Fibroblast of lung (primary cell): ENCODE data around the gene SLC13A5. TPM values are rescaled to one million over a fixed set of nuclear protein-coding genes. Genes with fewer than 3 reads are reported as not detected.

Source experiments
- DNase-seq, 2 donors: peaks; one replicate each; pipeline versions ENCODE4 v3.0.0 to v3.0.0-alpha.2; 2010; ENCODE audit warnings: low read depth in 2 of 2
- H2AFZ ChIP-seq: 2 replicates; pipeline ENCODE4 v1.5.1; 2012; ENCODE audit warnings: low read length, control low read depth, inconsistent platforms
- H3K27ac ChIP-seq: 2 replicates; pipeline ENCODE4 v1.5.1; 2011; ENCODE audit warnings: low read length, control low read depth; ENCODE audit not compliant: insufficient read depth
- H3K27me3 ChIP-seq: 2 replicates; pipeline ENCODE4 v1.5.1; 2011; ENCODE audit warnings: mild to moderate bottlenecking, low read length; ENCODE audit not compliant: control insufficient read depth, insufficient read depth
- H3K36me3 ChIP-seq: 2 replicates; pipeline ENCODE4 v1.5.1; 2011; ENCODE audit warnings: low read length; ENCODE audit not compliant: control insufficient read depth, insufficient read depth
- H3K4me1 ChIP-seq: 2 replicates; pipeline ENCODE4 v1.5.1; 2011; ENCODE audit warnings: low read length; ENCODE audit not compliant: control insufficient read depth, insufficient read depth; ENCODE audit errors: extremely low read depth
- H3K4me2 ChIP-seq: 2 replicates; pipeline ENCODE4 v1.5.1; 2011; ENCODE audit warnings: low read length, control low read depth; ENCODE audit not compliant: insufficient read depth; ENCODE audit errors: extremely low read depth
- H3K4me3 ChIP-seq, 4 experiments: fragments of 200-600 bp in 1 of 4; sonication (generic) in 1 of 4; replicated peaks in 1 of 4; 2 replicates each; pipeline ENCODE4 v1.5.1; 2011 to 2016; ENCODE audit warnings: low read length in 4 of 4, low read depth in 3 of 4, mild to moderate bottlenecking in 3 of 4, control low read depth in 2 of 4, inconsistent platforms in 1 of 4, mixed read lengths in 1 of 4; ENCODE audit not compliant: insufficient read depth in 1 of 4; ENCODE audit errors: control extremely low read depth in 1 of 4
- H3K79me2 ChIP-seq: 2 replicates; pipeline ENCODE4 v1.5.1; 2012; ENCODE audit warnings: mild to moderate bottlenecking, low read length, inconsistent platforms; ENCODE audit not compliant: control insufficient read depth, insufficient read depth
- H3K9ac ChIP-seq: 2 replicates; pipeline ENCODE4 v1.5.1; 2011; ENCODE audit warnings: mild to moderate bottlenecking, low read length, control low read depth; ENCODE audit not compliant: insufficient read depth
- H3K9me3 ChIP-seq: 2 replicates; pipeline ENCODE4 v1.5.1; 2012; ENCODE audit warnings: low read depth, low read length; ENCODE audit not compliant: control insufficient read depth, insufficient read depth
- H4K20me1 ChIP-seq: 2 replicates; pipeline ENCODE4 v1.5.1; 2011; ENCODE audit warnings: low read length; ENCODE audit not compliant: control insufficient read depth, insufficient read depth; ENCODE audit errors: extremely low read depth
- EZH2 ChIP-seq: IDR thresholded peaks from 2 replicates; pipeline ENCODE4 v1.5.1; 2012; ENCODE audit warnings: low read length, control low read depth, mild to moderate bottlenecking; ENCODE audit errors: missing control alignments
- polyA plus RNA-seq, 2 donors: library from polyadenylated mRNA; depleted of rRNA in 1 of 2; stranded (reverse) in 1 of 2; unstranded in 1 of 2; fragments of >200 nt; gene quantifications; 2 replicates each; pipeline ENCODE4 v1.2.1, GENCODE V29; 2011 to 2012; ENCODE audit warnings: missing spikeins in 1 of 2
- total RNA-seq: library from RNA; depleted of rRNA; stranded (reverse); fragments of >200 nt; gene quantifications from 2 replicates; pipeline ENCODE4 v1.2.1, GENCODE V29; 2014
- TF ChIP-seq, protein P1 (sequence below), 2 donors: IDR thresholded peaks in 1 of 2; conservative IDR thresholded peaks in 1 of 2; 1 replicate in 1 of 2; 2 replicates in 1 of 2; pipeline ENCODE4 v1.5.1; 2011 to 2012; ENCODE audit warnings: low read length in 2 of 2, control low read depth in 1 of 2, inconsistent platforms in 1 of 2, low read depth in 1 of 2, mild to moderate bottlenecking in 1 of 2

The SLC13A5 gene
- total and polyA plus RNA-seq, 2 donors (not counting 1 experiment from before 2014, with no cell fraction given): not detected

DNA sequence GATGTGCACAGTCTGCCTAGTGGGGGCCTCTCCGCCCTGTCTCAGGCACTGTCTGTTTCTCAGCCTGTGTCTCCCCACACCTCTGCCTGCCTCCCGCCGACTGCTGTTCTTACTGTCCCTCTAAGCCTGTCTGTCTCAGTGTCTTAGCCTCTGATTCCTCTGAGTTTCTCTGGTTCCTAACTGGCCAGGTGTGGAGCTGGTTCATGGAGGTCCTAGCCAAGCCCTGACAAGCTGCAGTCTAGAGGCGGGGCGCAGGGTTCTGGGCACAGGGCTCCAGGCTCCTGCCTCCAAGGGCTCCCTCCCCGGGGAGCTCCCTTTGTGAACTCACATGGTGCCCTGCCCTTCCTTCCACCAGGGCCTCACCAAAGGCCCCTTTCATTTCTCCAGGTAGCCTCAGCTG lies 42.2 kb downstream of the SLC13A5 start:
- no peak overlapping the region for H3K9ac ChIP-seq
- no peaks in the 10 kb centered on the region for H3K9me3 ChIP-seq
- DNase-seq: no peak
- no peaks in the 10 kb centered on the region for H3K36me3 ChIP-seq
- H3K27me3 ChIP-seq: peaks cover 7% of the 10 kb centered on the region
- H3K79me2 ChIP-seq: no peaks in the 10 kb centered on the region
- no peak overlapping the region for H3K4me2 ChIP-seq
- TF ChIP-seq, protein P1, sequence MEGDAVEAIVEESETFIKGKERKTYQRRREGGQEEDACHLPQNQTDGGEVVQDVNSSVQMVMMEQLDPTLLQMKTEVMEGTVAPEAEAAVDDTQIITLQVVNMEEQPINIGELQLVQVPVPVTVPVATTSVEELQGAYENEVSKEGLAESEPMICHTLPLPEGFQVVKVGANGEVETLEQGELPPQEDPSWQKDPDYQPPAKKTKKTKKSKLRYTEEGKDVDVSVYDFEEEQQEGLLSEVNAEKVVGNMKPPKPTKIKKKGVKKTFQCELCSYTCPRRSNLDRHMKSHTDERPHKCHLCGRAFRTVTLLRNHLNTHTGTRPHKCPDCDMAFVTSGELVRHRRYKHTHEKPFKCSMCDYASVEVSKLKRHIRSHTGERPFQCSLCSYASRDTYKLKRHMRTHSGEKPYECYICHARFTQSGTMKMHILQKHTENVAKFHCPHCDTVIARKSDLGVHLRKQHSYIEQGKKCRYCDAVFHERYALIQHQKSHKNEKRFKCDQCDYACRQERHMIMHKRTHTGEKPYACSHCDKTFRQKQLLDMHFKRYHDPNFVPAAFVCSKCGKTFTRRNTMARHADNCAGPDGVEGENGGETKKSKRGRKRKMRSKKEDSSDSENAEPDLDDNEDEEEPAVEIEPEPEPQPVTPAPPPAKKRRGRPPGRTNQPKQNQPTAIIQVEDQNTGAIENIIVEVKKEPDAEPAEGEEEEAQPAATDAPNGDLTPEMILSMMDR (conservative IDR thresholded peaks at IDR 0.05 in 1 of 2, IDR thresholded peaks at IDR 0.05 in 1 of 2; ENCODE audit: low read depth in 1 of 2, low read length in 2 of 2): no peak
- TF ChIP-seq EZH2: no peak
- H3K4me3 ChIP-seq: no peak overlapping the region
- no peak overlapping the region for H3K27ac ChIP-seq
- no peaks in the 10 kb centered on the region for H3K4me1 ChIP-seq
- no peak overlapping the region for H2AFZ ChIP-seq
- no peaks in the 10 kb centered on the region for H4K20me1 ChIP-seq

DNA sequence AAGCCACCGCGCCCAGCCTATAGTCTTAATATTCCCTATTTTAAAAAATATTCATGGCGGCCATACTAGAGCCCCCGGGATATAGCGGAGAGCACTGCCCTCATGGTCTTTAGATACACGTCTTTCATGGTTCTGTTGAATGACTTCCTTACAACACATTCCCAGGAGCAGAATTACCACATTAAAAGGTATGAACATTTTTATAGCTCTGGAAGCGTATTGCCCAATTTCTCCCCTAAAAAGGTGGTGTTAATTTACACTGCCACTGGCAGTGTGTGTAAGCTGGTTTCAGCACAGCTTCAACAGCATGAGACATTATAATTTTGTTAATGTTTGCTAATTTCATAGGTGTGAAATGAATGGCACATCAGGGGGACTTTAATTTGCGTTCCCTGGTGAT lies 42.6 kb downstream of the SLC13A5 start:
- no peak overlapping the region for H3K4me3 ChIP-seq
- no peak overlapping the region for H2AFZ ChIP-seq
- H3K4me2 ChIP-seq: no peak overlapping the region
- H3K27ac ChIP-seq: no peak overlapping the region
- no peaks in the 10 kb centered on the region for H3K36me3 ChIP-seq
- no peaks in the 10 kb centered on the region for H3K4me1 ChIP-seq
- no peak for TF ChIP-seq EZH2
- TF ChIP-seq, protein P1 (conservative IDR thresholded peaks at IDR 0.05 in 1 of 2, IDR thresholded peaks at IDR 0.05 in 1 of 2; ENCODE audit: low read depth in 1 of 2, low read length in 2 of 2): no peak
- peaks cover 7% of the 10 kb centered on the region for H3K27me3 ChIP-seq
- H4K20me1 ChIP-seq: no peaks in the 10 kb centered on the region
- H3K9me3 ChIP-seq: no peaks in the 10 kb centered on the region
- H3K79me2 ChIP-seq: no peaks in the 10 kb centered on the region
- DNase-seq: no peak
- no peak overlapping the region for H3K9ac ChIP-seq

DNA sequence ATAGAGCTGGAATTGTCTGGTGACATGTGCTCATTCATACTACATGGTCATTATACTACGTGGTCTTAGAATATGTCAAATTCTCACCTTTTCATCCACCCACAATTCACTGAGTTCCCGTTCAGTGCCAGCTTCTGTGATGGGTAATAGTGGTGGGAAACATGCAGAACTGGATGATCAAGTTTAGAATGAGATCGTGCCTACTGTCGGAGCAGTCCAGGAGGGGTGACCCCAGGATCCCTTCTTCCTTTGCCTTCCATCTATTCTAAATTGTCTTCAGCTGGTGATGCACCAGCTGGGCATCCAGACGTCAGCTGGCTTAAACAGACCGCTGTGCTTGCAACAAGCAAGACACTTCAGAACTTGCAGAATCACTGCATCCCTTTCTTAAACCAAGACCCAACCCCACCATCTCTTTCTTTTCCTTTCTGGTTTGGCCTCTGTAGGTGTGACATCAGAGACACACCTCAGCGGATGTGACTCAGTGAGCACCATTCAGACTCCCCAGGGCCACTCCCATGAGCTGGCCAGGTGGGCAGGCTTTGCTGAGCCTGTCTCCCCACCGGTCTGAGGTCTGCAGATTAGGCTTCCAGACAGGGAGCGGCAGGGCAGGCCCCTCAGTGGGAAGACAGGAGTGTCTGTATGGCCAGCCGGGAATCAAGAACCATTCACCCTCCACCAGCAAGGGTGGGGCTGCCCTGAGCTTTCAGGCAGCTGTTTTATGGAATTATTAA lies 43.5 kb downstream of the SLC13A5 start:
- Histone ChIP-seq H3K27me3 (peaks cover 7% of the 10 kb centered on the region), H3K4me3 (no peak overlapping the region)
- no peak for DNase-seq

More for the DNA sequence above, 43.5 kb downstream of the SLC13A5 start:
- Histone ChIP-seq H3K79me2 (no peaks in the 10 kb centered on the region), H3K9ac (no peak overlapping the region), H3K9me3 (no peaks in the 10 kb centered on the region), H2AFZ (no peak overlapping the region), H3K36me3 (no peaks in the 10 kb centered on the region), H4K20me1 (no peaks in the 10 kb centered on the region), H3K4me1 (no peaks in the 10 kb centered on the region), H3K27ac (no peak overlapping the region), H3K4me2 (no peak overlapping the region)
- TF ChIP-seq, protein P1 (conservative IDR thresholded peaks at IDR 0.05 in 1 of 2, IDR thresholded peaks at IDR 0.05 in 1 of 2; ENCODE audit: low read depth in 1 of 2, low read length in 2 of 2): no peak
- TF ChIP-seq EZH2: no peak
